GM23338 (cell line): Measurements from ENCODE around the gene ACCSL. TPM values are rescaled to one million over a fixed set of nuclear protein-coding genes. Genes with fewer than 3 reads are reported as not detected.

Experiments used
- CREB1 ChIP-seq: fragments of 250-450 bp; sonication (Bioruptor Pico); IDR thresholded peaks from 2 replicates; pipeline ENCODE4 v1.5.0; 2020; ENCODE audit warnings: low read depth, mild to moderate bottlenecking, moderate library complexity
- EZH2 ChIP-seq: fragments of 200-600 bp; sonication (generic); IDR thresholded peaks from one replicate; pipeline ENCODE4 v1.8.0; 2017; ENCODE audit warnings: antibody characterized with exemption, mild to moderate bottlenecking, low read depth; ENCODE audit not compliant: unreplicated experiment
- EZH2phosphoT487 ChIP-seq: fragments of 200-600 bp; sonication (generic); IDR thresholded peaks from one replicate; pipeline ENCODE4 v1.8.1; 2018; ENCODE audit warnings: antibody characterized with exemption; ENCODE audit not compliant: unreplicated experiment
- JUNB ChIP-seq: IDR thresholded peaks from one replicate; pipeline ENCODE4 v1.6.1; 2016; ENCODE audit warnings: antibody characterized with exemption; ENCODE audit not compliant: unreplicated experiment
- NANOG ChIP-seq: IDR thresholded peaks from 2 replicates; pipeline ENCODE4 v1.6.1; 2016; ENCODE audit warnings: antibody characterized with exemption, borderline replicate concordance
- POLR2AphosphoS5 ChIP-seq: IDR thresholded peaks from 2 replicates; pipeline ENCODE4 v1.6.1; 2016; ENCODE audit warnings: antibody characterized with exemption, low read depth
- STAT1 ChIP-seq: IDR thresholded peaks from one replicate; pipeline ENCODE4 v1.6.1; 2016; ENCODE audit warnings: antibody characterized with exemption; ENCODE audit not compliant: unreplicated experiment
- ZNF114 ChIP-seq: fragments of 250-450 bp; sonication (Bioruptor Pico); IDR thresholded peaks from 2 replicates; pipeline ENCODE4 v1.5.0; 2020; ENCODE audit warnings: mild to moderate bottlenecking, moderate library complexity
- polyA plus RNA-seq: library from polyadenylated mRNA; unstranded; fragments of >200 nt; fragmentation: Nextera tagmentation; extraction: Ambion mirVana; gene quantifications from 2 replicates; pipeline ENCODE4 v1.2.1, GENCODE V29; 2016
- total RNA-seq: library from RNA; depleted of rRNA; stranded (reverse); fragments of >200 nt; shearing (Covaris generic); gene quantifications from 2 replicates; pipeline ENCODE4 v1.2.3, GENCODE V29; 2014
- TF ChIP-seq, protein P1 (sequence below): fragments of 250-450 bp; sonication (Bioruptor Pico); IDR thresholded peaks from 2 replicates; pipeline ENCODE4 v1.5.0; 2020; ENCODE audit warnings: mild to moderate bottlenecking, moderate library complexity
- TF ChIP-seq, protein P2 (sequence below): IDR thresholded peaks from 2 replicates; pipeline ENCODE4 v1.6.1; 2016; ENCODE audit warnings: antibody characterized with exemption
- TF ChIP-seq, protein P3 (sequence below), 2 experiments: fragments of 200-600 bp in 1 of 2; sonication (generic) in 1 of 2; conservative IDR thresholded peaks; 2 replicates each; pipeline versions ENCODE4 v1.5.1 to v1.6.1; 2016 to 2017; ENCODE audit warnings: antibody characterized with exemption in 2 of 2, low read depth in 2 of 2, mild to moderate bottlenecking in 2 of 2, moderate library complexity in 1 of 2

Gene ACCSL
- total and polyA plus RNA-seq, 2 experiments from 2014 or later: not detected

DNA sequence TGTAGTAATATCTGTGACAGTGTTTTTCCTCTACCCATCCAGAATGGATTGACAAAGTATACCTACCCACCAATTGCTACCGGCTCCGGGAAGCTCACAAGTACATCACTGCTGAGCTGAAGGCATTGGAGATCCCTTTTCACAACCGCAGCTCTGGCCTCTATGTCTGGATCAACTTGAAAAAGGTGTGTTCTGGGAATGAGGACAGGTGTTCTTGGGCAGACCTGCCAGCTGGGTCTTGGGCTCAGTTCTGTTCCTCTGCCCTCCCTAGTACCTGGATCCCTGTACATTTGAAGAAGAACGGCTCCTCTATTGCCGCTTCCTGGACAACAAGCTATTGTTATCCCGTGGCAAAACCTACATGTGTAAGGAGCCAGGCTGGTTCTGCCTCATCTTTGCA lies 10.5 kb downstream of the ACCSL start (continued):
- TF ChIP-seq, protein P1, sequence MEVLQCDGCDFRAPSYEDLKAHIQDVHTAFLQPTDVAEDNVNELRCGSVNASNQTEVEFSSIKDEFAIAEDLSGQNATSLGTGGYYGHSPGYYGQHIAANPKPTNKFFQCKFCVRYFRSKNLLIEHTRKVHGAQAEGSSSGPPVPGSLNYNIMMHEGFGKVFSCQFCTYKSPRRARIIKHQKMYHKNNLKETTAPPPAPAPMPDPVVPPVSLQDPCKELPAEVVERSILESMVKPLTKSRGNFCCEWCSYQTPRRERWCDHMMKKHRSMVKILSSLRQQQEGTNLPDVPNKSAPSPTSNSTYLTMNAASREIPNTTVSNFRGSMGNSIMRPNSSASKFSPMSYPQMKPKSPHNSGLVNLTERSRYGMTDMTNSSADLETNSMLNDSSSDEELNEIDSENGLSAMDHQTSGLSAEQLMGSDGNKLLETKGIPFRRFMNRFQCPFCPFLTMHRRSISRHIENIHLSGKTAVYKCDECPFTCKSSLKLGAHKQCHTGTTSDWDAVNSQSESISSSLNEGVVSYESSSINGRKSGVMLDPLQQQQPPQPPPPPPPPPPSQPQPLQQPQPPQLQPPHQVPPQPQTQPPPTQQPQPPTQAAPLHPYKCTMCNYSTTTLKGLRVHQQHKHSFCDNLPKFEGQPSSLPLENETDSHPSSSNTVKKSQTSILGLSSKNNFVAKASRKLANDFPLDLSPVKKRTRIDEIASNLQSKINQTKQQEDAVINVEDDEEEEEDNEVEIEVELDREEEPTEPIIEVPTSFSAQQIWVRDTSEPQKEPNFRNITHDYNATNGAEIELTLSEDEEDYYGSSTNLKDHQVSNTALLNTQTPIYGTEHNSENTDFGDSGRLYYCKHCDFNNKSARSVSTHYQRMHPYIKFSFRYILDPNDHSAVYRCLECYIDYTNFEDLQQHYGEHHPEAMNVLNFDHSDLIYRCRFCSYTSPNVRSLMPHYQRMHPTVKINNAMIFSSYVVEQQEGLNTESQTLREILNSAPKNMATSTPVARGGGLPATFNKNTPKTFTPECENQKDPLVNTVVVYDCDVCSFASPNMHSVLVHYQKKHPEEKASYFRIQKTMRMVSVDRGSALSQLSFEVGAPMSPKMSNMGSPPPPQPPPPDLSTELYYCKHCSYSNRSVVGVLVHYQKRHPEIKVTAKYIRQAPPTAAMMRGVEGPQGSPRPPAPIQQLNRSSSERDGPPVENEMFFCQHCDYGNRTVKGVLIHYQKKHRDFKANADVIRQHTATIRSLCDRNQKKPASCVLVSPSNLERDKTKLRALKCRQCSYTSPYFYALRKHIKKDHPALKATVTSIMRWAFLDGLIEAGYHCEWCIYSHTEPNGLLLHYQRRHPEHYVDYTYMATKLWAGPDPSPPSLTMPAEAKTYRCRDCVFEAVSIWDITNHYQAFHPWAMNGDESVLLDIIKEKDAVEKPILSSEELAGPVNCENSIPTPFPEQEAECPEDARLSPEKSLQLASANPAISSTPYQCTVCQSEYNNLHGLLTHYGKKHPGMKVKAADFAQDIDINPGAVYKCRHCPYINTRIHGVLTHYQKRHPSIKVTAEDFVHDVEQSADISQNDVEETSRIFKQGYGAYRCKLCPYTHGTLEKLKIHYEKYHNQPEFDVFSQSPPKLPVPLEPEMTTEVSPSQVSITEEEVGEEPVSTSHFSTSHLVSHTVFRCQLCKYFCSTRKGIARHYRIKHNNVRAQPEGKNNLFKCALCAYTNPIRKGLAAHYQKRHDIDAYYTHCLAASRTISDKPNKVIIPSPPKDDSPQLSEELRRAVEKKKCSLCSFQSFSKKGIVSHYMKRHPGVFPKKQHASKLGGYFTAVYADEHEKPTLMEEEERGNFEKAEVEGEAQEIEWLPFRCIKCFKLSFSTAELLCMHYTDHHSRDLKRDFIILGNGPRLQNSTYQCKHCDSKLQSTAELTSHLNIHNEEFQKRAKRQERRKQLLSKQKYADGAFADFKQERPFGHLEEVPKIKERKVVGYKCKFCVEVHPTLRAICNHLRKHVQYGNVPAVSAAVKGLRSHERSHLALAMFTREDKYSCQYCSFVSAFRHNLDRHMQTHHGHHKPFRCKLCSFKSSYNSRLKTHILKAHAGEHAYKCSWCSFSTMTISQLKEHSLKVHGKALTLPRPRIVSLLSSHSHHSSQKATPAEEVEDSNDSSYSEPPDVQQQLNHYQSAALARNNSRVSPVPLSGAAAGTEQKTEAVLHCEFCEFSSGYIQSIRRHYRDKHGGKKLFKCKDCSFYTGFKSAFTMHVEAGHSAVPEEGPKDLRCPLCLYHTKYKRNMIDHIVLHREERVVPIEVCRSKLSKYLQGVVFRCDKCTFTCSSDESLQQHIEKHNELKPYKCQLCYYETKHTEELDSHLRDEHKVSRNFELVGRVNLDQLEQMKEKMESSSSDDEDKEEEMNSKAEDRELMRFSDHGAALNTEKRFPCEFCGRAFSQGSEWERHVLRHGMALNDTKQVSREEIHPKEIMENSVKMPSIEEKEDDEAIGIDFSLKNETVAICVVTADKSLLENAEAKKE (CRISPR knock-in tag): no peak
- TF ChIP-seq STAT1 (no peak), CREB1 (CRISPR knock-in tag) (no peak), JUNB (no peak), POLR2AphosphoS5 (no peak), EZH2phosphoT487 (no peak), EZH2 (no peak), NANOG (no peak), ZNF114 (CRISPR knock-in tag) (no peak)
- TF ChIP-seq, protein P2, sequence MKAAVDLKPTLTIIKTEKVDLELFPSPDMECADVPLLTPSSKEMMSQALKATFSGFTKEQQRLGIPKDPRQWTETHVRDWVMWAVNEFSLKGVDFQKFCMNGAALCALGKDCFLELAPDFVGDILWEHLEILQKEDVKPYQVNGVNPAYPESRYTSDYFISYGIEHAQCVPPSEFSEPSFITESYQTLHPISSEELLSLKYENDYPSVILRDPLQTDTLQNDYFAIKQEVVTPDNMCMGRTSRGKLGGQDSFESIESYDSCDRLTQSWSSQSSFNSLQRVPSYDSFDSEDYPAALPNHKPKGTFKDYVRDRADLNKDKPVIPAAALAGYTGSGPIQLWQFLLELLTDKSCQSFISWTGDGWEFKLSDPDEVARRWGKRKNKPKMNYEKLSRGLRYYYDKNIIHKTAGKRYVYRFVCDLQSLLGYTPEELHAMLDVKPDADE: no peak
- TF ChIP-seq, protein P3, sequence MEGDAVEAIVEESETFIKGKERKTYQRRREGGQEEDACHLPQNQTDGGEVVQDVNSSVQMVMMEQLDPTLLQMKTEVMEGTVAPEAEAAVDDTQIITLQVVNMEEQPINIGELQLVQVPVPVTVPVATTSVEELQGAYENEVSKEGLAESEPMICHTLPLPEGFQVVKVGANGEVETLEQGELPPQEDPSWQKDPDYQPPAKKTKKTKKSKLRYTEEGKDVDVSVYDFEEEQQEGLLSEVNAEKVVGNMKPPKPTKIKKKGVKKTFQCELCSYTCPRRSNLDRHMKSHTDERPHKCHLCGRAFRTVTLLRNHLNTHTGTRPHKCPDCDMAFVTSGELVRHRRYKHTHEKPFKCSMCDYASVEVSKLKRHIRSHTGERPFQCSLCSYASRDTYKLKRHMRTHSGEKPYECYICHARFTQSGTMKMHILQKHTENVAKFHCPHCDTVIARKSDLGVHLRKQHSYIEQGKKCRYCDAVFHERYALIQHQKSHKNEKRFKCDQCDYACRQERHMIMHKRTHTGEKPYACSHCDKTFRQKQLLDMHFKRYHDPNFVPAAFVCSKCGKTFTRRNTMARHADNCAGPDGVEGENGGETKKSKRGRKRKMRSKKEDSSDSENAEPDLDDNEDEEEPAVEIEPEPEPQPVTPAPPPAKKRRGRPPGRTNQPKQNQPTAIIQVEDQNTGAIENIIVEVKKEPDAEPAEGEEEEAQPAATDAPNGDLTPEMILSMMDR (conservative IDR thresholded peaks at IDR 0.05; ENCODE audit: low read depth in 2 of 2): no peak
